GM19463 (cell line): ENCODE measurements around the gene KRTAP11-1.

Source experiments
- ATAC-seq: cut with Tn5 transposase; IDR thresholded peaks from one replicate; pipeline ENCODE4 v1.9.1; 2021; ENCODE audit warnings: mild to moderate bottlenecking, moderate library complexity; ENCODE audit not compliant: unreplicated experiment

The KRTAP11-1 gene

DNA sequence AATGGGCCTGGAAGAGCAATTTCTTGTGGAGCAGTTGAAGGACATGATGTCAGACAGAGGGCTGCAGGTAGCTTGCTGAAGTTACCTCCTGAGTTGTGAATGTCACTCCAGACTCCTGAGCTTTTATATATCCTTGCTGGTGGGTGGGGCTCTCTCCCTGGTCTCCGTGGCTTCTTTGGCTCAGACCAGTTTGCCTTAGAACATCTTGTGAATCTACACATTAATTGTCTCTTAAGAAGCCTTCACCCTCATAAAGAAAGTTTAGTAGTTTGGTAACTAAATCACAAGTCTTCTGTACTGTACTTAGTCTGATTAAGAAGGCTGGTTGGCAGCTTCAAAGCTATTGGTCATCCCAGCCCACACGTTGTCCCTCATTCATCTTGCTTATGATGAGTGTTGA lies at the start of gene KRTAP11-1:
Gene KRTAP11-1 (minus strand): TSS at position 101 of the 400 bp plus-strand sequence. CDS start 56 bp downstream, at position 45.
- no peak for ATAC-seq

DNA sequence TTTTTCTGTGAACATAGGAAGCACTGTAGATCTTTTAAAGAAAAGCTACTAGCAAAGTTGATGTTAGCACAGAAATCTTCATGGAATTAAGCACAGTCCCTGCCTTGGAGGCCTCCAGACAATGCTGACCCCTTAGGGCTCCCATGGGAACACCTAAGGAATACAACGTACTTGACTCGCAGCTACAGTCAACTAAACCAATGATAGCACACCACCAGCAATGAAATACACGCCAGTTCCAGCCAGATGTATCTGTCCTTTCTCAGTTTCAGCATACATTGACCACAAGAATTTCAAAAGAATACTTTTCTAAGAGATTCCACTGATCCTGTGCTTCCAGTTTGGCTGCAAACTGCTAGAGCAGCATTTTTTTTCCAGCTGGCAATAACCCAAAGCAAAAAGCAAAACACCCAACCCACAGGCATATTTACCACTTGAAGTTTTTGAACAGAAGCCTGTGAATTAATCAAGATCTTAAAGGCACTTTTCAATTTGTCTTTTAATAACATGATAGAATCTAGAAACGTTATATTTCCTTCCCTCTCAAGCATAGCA lies 42.8 kb upstream of the KRTAP11-1 start:
- no peak for ATAC-seq

DNA sequence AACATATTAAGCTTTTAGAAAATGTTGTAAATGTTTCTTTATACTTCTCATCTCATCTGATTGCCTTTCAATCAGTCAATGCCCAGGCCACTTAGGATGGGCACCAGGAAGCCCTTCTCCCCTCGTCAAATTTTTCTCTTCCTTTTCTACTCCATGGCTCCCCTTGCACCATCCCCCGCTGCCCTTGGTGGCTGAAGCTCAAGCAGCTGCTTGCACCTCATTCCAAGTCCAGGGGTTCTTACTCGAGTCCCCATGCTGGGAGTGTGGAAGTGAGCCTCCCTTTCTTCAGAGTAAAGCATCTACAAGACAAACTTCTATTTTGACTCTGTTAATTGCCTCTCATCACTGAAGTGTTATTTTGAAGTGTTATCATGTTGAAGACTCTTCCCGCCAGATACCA lies 39.7 kb upstream of the KRTAP11-1 start:
- ATAC-seq, result no peak

- ATAC-seq, result no peak
Observed at GRCh38 chr21:30917557-30917956, 36.2 kb upstream of the KRTAP11-1 start.

GRCh38 chr21:30900881-30901280 lies 19.5 kb upstream of the KRTAP11-1 start:
- no peak for ATAC-seq

GRCh38 chr21:30882866-30883597 lies 1.7 kb upstream of the KRTAP11-1 start:
- ATAC-seq, result no peak

GRCh38 chr21:30880914-30881313 lies 466 bp downstream of the KRTAP11-1 start:
- ATAC-seq, result no peak

- no peak for ATAC-seq
Observed at GRCh38 chr21:30874526-30874925, 6.9 kb downstream of the KRTAP11-1 start.

- ATAC-seq, result no peak
Observed at GRCh38 chr21:30847627-30848500, 33.5 kb downstream of the KRTAP11-1 start.

DNA sequence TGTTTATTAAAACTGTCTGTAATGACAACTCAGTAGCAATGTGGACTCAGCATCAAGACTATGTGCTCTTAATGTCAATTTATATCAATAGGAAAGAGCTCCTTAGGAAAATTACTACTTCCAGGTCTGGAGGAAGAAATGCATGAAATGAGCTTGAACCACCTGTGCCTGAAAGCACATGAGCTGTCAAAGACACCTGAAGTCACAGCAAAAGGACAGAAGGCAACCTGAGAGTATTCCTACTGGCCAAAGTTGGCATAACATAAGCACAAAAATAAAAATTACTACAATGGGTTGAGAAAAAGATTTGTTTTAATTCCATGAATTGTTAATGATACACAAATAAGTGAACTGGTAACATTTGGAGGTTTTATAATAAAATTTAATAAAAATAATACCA lies 38.4 kb downstream of the KRTAP11-1 start:
- ATAC-seq, result no peak

GRCh38 chr21:30839304-30839703 lies 42.1 kb downstream of the KRTAP11-1 start:
- peak; percentile 53 for ATAC-seq

- no peak for ATAC-seq
Observed at GRCh38 chr21:30838536-30838935, 42.8 kb downstream of the KRTAP11-1 start.

DNA sequence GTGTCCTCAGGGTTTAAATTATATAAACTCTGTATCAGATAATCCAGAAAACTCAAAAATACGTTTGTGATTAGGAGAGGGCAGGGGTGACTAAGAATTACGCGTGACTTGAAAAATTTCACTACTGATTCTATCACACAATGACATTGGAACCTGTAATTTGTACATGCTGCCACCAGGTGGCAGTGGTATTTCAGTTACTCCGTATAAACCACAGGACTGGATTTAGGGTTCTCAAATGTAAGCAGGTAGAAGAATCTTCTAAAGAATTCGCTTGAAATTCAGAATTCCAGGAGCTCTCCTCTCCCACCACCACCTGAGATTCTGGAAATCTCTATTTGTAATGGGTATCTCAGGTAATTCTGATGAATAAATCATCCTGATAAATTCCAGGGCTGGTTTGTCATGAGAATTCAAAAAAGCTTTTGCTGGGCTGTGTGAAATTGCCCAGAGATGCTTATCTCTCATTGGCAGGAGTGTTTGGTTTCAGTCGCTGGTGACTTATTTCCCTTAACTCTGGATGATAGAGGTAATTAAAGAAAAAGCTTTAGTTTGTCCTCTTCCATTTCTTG lies 50.1 kb downstream of the KRTAP11-1 start:
- no peak for ATAC-seq
